Erythroblast (primary cell): ENCODE measurements around the gene ALPG.
"Not testable (repeated sequence)": the region's sequence is repeated elsewhere in the genome, so short reads cannot be mapped to it uniquely, and the experiment has no call there.

ENCODE experiments used
- GATA1 ChIP-seq: IDR thresholded peaks from 2 replicates; pipeline ENCODE4 v1.6.1; 2011; ENCODE audit warnings: low read depth, mild to moderate bottlenecking, control low read depth, low read length, moderate library complexity
- POLR2A ChIP-seq: IDR thresholded peaks from 2 replicates; pipeline ENCODE4 v1.6.1; 2011; ENCODE audit warnings: mild to moderate bottlenecking, low read length

GRCh38 chr2:232443669-232444408 is 37.2 kb downstream of the ALPG start:
- TF ChIP-seq POLR2A, GATA1: not testable (repeated sequence)
